GM10266 (cell line): ENCODE results near the gene CCL16.
"Not testable (repeated sequence)": the region's sequence is repeated elsewhere in the genome, so short reads cannot be mapped to it uniquely, and the experiment has no call there.

Experiments used
- DNase-seq: peaks from one replicate; pipeline ENCODE4 v3.0.0; 2012; ENCODE audit errors: extremely low spot score
- TF ChIP-seq, protein P1 (sequence below): IDR thresholded peaks from 2 replicates; pipeline ENCODE4 v1.5.1; 2012; ENCODE audit warnings: mild to moderate bottlenecking, low read depth; ENCODE audit not compliant: control insufficient read depth, insufficient read depth; ENCODE audit errors: missing control alignments

The CCL16 gene

DNA sequence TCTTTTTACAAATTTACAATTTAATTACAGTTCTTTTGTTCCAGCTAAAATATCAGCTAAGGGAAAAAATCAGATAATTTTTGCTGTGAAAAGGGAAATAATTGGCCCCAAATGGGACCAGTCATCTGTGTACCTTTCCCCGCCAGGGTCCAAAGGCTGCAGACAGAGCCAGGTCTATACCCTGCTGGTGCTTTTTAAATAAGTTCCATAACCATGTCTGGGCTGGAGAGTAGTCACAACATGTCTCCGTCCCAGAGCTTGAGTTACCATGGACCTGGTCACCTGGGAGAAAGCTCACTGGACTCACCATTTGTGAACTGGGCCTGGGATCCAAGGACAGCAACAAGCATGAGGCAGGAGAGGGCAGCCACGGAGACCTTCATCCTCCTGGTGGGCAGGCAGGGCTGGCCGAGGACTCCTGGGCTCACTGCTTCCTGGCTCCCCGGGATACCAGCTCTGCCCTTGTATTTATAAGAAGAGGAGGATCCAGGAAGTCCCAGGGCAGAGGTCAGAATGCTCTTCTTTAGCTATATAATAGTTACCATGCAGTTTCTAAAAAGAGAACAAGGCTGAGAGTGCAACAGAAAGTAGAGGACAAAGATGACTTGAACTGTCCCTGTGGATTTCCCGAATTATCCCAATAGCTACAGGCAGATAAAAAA lies 19.9 kb upstream of the CCL16 start, which contains the start of gene CCL15:
CCL15 (minus strand) TSS at position 444 of the 662 bp plus-strand sequence; CDS start at position 383, 61 bp downstream.
- TF ChIP-seq, protein P1, sequence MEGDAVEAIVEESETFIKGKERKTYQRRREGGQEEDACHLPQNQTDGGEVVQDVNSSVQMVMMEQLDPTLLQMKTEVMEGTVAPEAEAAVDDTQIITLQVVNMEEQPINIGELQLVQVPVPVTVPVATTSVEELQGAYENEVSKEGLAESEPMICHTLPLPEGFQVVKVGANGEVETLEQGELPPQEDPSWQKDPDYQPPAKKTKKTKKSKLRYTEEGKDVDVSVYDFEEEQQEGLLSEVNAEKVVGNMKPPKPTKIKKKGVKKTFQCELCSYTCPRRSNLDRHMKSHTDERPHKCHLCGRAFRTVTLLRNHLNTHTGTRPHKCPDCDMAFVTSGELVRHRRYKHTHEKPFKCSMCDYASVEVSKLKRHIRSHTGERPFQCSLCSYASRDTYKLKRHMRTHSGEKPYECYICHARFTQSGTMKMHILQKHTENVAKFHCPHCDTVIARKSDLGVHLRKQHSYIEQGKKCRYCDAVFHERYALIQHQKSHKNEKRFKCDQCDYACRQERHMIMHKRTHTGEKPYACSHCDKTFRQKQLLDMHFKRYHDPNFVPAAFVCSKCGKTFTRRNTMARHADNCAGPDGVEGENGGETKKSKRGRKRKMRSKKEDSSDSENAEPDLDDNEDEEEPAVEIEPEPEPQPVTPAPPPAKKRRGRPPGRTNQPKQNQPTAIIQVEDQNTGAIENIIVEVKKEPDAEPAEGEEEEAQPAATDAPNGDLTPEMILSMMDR = no peak

GRCh38 chr17:36000732-36001109 lies 19.4 kb upstream of the CCL16 start:
- TF ChIP-seq, protein P1 = no peak
- no peak for DNase-seq

More for the DNA sequence above, 19.9 kb upstream of the CCL16 start, which contains the start of gene CCL15:
- DNase-seq = no peak

DNA sequence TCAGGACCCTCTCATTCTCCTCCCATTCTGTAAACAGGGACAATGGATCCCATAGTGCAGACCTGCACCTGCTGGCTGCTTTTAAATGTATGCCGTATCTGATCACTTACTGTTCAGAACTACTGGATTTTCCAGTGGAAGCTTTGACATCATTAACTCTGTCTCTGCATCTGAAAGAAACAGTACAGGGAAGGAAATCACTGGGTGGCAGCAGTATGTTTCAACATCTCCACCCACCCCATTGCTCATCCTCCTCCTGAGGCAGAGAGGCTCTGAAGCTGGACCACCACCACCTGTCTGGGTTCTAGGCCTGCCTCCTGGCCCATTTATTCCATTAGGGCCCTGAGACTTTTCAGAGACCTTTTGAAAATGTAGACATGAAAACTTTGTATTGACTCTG lies 17.5 kb upstream of the CCL16 start:
- DNase-seq = no peak
- TF ChIP-seq, protein P1 = no peak

GRCh38 chr17:35998018-35998545 lies 16.8 kb upstream of the CCL16 start:
- TF ChIP-seq, protein P1 = no peak
- DNase-seq = no peak

DNA sequence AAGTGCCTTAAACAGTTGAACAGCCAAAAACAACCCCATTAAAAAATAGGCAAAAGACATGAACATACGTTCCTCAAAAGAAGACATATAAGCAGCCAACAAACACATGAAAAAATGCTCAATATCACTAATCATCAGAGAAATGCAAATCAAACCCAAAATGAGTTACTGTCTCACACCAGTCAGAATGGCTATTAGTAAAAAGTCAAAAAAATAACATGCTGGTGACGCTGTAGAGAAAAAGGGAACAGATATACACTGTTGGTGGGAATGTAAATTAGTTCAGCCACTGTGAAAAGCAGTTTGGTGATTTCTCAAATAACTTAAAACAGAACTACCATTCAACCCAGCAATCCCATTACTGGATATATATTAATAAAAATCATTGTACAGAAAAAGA lies 14.0 kb upstream of the CCL16 start:
- not testable (repeated sequence) for DNase-seq

- TF ChIP-seq, protein P1 = no peak
- no peak for DNase-seq
These were observed 9.8 kb upstream of the CCL16 start for GRCh38 chr17:35991075-35991474.

- TF ChIP-seq, protein P1 = no peak
These were observed 6.9 kb upstream of the CCL16 start for GRCh38 chr17:35988164-35988563.

More at GRCh38 chr17:35988164-35988563, 6.9 kb upstream of the CCL16 start:
- DNase-seq = no peak
